A673 (cell line): Measurements from ENCODE around the gene QSOX2. TPM values are rescaled to one million over a fixed set of nuclear protein-coding genes. Genes with fewer than 3 reads are reported as not detected.

Source experiments
- BruUV-seq: library from RNA; stranded (reverse); fragments of 400-500 nt; replicated peaks from 2 replicates; lab custom pipeline; 2021; lab: Mats Ljungman, UMichigan
- CTCF ChIA-PET: fragments of 300-600 bp; sonication (Branson Sonifier 250); formaldehyde crosslinking; loops from one replicate; lab custom pipeline; 2022; ENCODE audit warnings: antibody characterized with exemption; lab: Charles Lee
- POLR2A ChIA-PET: fragments of 300-600 bp; sonication (Branson Sonifier 250); formaldehyde crosslinking; loops from one replicate; lab custom pipeline; 2022; ENCODE audit warnings: antibody characterized with exemption; ENCODE audit not compliant: low non-redundant PET; lab: Charles Lee
- DNase-seq: peaks from one replicate; pipeline ENCODE4 v3.0.0-alpha.2; 2015; ENCODE audit warnings: low spot score
- H3K27ac ChIP-seq: fragments of 200-600 bp; sonication (generic); 2 replicates; pipeline ENCODE4 v1.5.1; 2016; ENCODE audit warnings: mixed run types, low read depth, mild to moderate bottlenecking, mixed read lengths, antibody characterized with exemption, low read length; ENCODE audit not compliant: poor library complexity, severe bottlenecking
- H3K27me3 ChIP-seq: fragments of 200-600 bp; sonication (generic); replicated peaks from 2 replicates; pipeline ENCODE4 v1.6.1; 2017; ENCODE audit warnings: mixed run types, low read depth, mild to moderate bottlenecking, mixed read lengths, antibody characterized with exemption, low read length; ENCODE audit not compliant: insufficient read depth, poor library complexity
- H3K36me3 ChIP-seq: fragments of 200-600 bp; sonication (generic); 2 replicates; pipeline ENCODE4 v1.6.1; 2016; ENCODE audit warnings: mixed run types, mild to moderate bottlenecking, mixed read lengths, antibody characterized with exemption, low read length; ENCODE audit not compliant: insufficient read depth, poor library complexity, severe bottlenecking
- H3K4me1 ChIP-seq: fragments of 200-600 bp; sonication (generic); 2 replicates; pipeline ENCODE4 v1.6.1; 2017; ENCODE audit warnings: mixed run types, mild to moderate bottlenecking, mixed read lengths, antibody characterized with exemption, low read length; ENCODE audit not compliant: insufficient read depth, poor library complexity, severe bottlenecking
- H3K4me3 ChIP-seq: fragments of 200-600 bp; sonication (generic); 2 replicates; pipeline ENCODE4 v1.5.1; 2016; ENCODE audit warnings: low read depth, mixed run types, mild to moderate bottlenecking, mixed read lengths, low read length; ENCODE audit not compliant: poor library complexity, severe bottlenecking
- H3K9me3 ChIP-seq: fragments of 200-600 bp; sonication (generic); 2 replicates; pipeline ENCODE4 v1.6.1; 2016; ENCODE audit warnings: mixed run types, low read depth, mild to moderate bottlenecking, mixed read lengths, antibody characterized with exemption, low read length; ENCODE audit not compliant: poor library complexity, severe bottlenecking
- EZH2 ChIP-seq: fragments of 200-600 bp; sonication (generic); IDR thresholded peaks from 2 replicates; pipeline ENCODE4 v1.6.1; 2017; ENCODE audit warnings: borderline replicate concordance, low read depth, mild to moderate bottlenecking, mixed read lengths, antibody characterized with exemption, low read length; ENCODE audit not compliant: poor library complexity, severe bottlenecking
- intact Hi-C: fragments of 100-400 bp; cut with micrococcal nuclease; formaldehyde crosslinking; loops from one replicate; pipeline ENCODE4 v1.10.0; 2022; ENCODE audit not compliant: unreplicated experiment
- total RNA-seq: library from RNA; stranded (reverse); gene quantifications from 2 replicates; pipeline ENCODE4 v1.2.3, GENCODE V29; 2021
- TF ChIP-seq, protein P1 (sequence below): fragments of 300-800, 200-600 bp; sonication (generic); conservative IDR thresholded peaks from 2 replicates; pipeline ENCODE4 v1.5.1; 2017; ENCODE audit warnings: low read depth, mild to moderate bottlenecking, antibody characterized with exemption, low read length, moderate library complexity, mixed read lengths

The QSOX2 gene
- total RNA-seq, 1 experiment from 2014 or later: 43.7 TPM

DNA sequence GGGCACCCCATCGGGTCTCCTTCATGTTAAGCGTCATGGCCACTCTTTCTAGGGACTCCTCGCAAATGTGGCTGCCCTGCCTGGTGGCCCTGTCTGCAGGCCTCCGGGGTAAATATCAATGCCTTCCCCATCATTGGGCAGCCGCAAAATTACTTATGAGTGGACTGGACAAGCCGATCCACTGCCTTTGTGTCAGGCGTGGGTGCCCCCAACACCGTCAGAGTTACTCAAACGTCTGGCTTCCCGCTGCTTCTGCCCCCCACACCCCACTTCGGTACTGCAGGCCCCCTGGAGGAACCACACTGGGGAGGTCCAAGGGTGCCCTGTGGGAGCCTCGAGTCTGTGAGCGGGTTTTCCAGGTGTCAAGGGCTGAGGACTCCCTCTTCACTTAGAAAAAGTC is 44.4 kb downstream of the QSOX2 start:
- POLR2A ChIA-PET: no interaction called here
- CTCF ChIA-PET: no interaction called here
- no peaks in the 10 kb centered on the region for H3K36me3 ChIP-seq
- H3K9me3 ChIP-seq: no peaks in the 10 kb centered on the region
- intact Hi-C loops: no loop called here
- H3K4me3 ChIP-seq: no peak overlapping the region
- H3K4me1 ChIP-seq: no peaks in the 10 kb centered on the region
- TF ChIP-seq, protein P1, sequence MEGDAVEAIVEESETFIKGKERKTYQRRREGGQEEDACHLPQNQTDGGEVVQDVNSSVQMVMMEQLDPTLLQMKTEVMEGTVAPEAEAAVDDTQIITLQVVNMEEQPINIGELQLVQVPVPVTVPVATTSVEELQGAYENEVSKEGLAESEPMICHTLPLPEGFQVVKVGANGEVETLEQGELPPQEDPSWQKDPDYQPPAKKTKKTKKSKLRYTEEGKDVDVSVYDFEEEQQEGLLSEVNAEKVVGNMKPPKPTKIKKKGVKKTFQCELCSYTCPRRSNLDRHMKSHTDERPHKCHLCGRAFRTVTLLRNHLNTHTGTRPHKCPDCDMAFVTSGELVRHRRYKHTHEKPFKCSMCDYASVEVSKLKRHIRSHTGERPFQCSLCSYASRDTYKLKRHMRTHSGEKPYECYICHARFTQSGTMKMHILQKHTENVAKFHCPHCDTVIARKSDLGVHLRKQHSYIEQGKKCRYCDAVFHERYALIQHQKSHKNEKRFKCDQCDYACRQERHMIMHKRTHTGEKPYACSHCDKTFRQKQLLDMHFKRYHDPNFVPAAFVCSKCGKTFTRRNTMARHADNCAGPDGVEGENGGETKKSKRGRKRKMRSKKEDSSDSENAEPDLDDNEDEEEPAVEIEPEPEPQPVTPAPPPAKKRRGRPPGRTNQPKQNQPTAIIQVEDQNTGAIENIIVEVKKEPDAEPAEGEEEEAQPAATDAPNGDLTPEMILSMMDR: no peak
- TF ChIP-seq EZH2: no peak
- H3K27me3 ChIP-seq: peaks cover 85% of the 10 kb centered on the region
- no TSS peak for BruUV-seq
- no peak overlapping the region for H3K27ac ChIP-seq
- DNase-seq: no peak

DNA sequence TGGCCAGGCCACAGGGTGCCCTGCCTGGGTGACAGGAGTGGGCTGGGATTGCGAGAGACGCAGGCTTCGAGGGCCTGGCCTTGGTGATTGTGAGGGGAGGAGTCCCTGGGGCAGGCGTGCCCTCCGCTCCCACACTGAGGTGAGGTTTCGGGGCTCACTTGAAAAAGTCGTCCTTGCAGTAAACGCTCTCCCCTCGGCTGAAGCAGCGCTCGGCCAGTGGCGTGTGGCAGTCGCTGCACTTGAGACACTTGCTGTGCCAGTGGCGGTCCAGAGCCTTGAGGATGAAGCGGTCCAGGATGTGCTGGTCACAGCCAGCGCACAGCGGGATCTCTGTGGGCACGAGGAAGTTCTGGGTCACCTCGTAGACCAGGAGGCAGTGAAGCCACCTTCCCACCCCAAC is 45.2 kb downstream of the QSOX2 start:
- Histone ChIP-seq H3K4me3 (no peak overlapping the region), H3K27me3 (peaks cover 92% of the 10 kb centered on the region), H3K9me3 (no peaks in the 10 kb centered on the region), H3K36me3 (no peaks in the 10 kb centered on the region), H3K27ac (no peak overlapping the region), H3K4me1 (no peaks in the 10 kb centered on the region)
- intact Hi-C loops: no loop called here
- no peak for DNase-seq
- POLR2A ChIA-PET: no interaction called here
- TF ChIP-seq, protein P1: no peak
- no peak for TF ChIP-seq EZH2
- BruUV-seq: no TSS peak
- CTCF ChIA-PET: no interaction called here

GRCh38 chr9:136199391-136200288 is 46.0 kb downstream of the QSOX2 start:
- DNase-seq: no peak
- ChIA-PET POLR2A (no interaction called here), CTCF (no interaction called here)
- Histone ChIP-seq H3K9me3 (no peaks in the 10 kb centered on the region), H3K4me3 (no peak overlapping the region), H3K4me1 (no peaks in the 10 kb centered on the region), H3K27me3 (peaks cover 98% of the 10 kb centered on the region), H3K27ac (no peak overlapping the region), H3K36me3 (no peaks in the 10 kb centered on the region)
- intact Hi-C loops: no loop called here
- TF ChIP-seq, protein P1: no peak
- peak; percentile 99 for TF ChIP-seq EZH2
- no TSS peak for BruUV-seq
